ENCODE data around the gene NCCRP1.

DNA sequence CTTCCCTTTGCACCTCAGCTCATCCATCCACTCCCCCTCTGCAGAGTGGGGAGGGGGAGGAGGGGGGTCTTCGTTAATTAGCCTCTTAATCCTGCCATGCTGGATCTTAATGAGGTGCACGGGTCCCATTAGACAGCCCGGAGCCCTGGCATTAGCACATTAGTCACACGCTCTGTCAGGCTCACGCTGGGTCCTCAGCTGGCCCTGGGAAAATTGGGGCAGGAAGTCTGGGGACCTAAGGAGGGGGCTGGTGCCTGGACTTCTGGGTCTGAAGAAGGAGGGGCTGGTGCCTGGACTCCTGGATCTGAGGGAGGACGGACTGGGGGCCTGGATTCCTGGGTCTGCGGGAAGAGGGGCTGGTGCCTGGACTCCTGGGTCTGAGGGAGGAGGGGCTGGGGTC is 444 bp upstream of the NCCRP1 start:
- TF ChIP-seq, protein P1, sequence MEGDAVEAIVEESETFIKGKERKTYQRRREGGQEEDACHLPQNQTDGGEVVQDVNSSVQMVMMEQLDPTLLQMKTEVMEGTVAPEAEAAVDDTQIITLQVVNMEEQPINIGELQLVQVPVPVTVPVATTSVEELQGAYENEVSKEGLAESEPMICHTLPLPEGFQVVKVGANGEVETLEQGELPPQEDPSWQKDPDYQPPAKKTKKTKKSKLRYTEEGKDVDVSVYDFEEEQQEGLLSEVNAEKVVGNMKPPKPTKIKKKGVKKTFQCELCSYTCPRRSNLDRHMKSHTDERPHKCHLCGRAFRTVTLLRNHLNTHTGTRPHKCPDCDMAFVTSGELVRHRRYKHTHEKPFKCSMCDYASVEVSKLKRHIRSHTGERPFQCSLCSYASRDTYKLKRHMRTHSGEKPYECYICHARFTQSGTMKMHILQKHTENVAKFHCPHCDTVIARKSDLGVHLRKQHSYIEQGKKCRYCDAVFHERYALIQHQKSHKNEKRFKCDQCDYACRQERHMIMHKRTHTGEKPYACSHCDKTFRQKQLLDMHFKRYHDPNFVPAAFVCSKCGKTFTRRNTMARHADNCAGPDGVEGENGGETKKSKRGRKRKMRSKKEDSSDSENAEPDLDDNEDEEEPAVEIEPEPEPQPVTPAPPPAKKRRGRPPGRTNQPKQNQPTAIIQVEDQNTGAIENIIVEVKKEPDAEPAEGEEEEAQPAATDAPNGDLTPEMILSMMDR (IDR thresholded peaks at IDR 0.05) = no peak
- no peak for TF ChIP-seq POLR2A (IDR thresholded peaks at IDR 0.05)
- no peak for TF ChIP-seq POLR2AphosphoS5 (IDR thresholded peaks at IDR 0.05)
